Measurements from ENCODE around the gene SH3RF1.
"Not testable (repeated sequence)": the region's sequence is repeated elsewhere in the genome, so short reads cannot be mapped to it uniquely, and the experiment has no call there.

SH3RF1 gene

DNA sequence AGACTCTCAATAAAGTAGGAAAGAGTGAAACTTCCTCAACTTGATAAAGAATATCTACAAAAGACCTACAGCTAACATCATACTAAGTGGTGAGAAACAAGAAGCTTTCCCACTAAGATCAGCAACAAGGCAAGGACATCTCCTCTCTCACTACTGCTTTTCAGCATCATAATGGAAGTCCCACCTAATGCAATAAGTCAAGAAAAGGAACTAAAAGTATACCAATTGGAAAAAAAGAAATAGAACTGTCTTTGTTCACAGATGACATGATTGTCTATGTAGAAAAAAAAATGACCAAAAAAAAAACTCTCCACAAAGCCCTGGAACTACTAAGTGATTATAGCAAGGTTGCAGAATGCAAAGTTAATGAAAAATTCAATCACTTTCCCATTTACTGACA is 25.1 kb upstream of the SH3RF1 start:
- no peaks in the 10 kb centered on the region for H3K36me3 ChIP-seq (ENCODE audit: control insufficient read depth, insufficient read depth, low read length)
- H3K27me3 ChIP-seq (replicated peaks; ENCODE audit: control insufficient read depth, insufficient read depth, low read length), result no peaks in the 10 kb centered on the region
- no peak for DNase-seq (ENCODE audit: extremely low read depth, insufficient read length)
- no peak for TF ChIP-seq CTCF (IDR thresholded peaks at IDR 0.05; ENCODE audit: insufficient read depth, low read length, poor library complexity, severe bottlenecking)
- H3K4me3 ChIP-seq (replicated peaks; ENCODE audit: low read depth, low read length), result no peak overlapping the region

GRCh38 chr4:169293343-169294176 is 22.8 kb upstream of the SH3RF1 start:
- DNase-seq (ENCODE audit: extremely low read depth, insufficient read length), result peak; percentile 44
- H3K36me3 ChIP-seq (ENCODE audit: control insufficient read depth, insufficient read depth, low read length), result no peaks in the 10 kb centered on the region
- TF ChIP-seq CTCF (IDR thresholded peaks at IDR 0.05; ENCODE audit: insufficient read depth, low read length, poor library complexity, severe bottlenecking), result no peak
- H3K4me3 ChIP-seq (replicated peaks; ENCODE audit: low read depth, low read length), result peak overlapping the region; percentile 23; the same call in 1 of the 2 replicates
- H3K27me3 ChIP-seq (replicated peaks; ENCODE audit: control insufficient read depth, insufficient read depth, low read length), result no peaks in the 10 kb centered on the region

DNA sequence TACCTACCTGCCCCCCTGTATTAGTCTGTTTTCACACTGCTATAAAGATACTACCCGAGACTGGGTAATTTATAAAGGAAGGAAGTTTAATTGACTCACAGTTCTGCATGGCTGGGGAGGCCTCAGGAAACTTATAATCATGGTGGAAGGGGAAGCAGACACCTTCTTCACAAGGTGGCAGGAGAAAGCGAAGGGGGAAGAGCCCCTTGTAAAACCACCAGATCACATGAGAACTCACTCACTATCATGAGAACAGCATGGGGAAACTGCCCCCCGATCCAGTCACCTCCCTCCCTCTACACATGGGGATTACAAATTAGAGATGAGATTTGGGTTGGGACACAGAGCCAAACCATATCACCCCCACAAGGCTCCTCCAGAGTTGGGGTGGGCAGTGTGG is 17.2 kb upstream of the SH3RF1 start:
- not testable (repeated sequence) for DNase-seq (ENCODE audit: extremely low read depth, insufficient read length); H3K36me3 ChIP-seq (ENCODE audit: control insufficient read depth, insufficient read depth, low read length); H3K27me3 ChIP-seq (replicated peaks; ENCODE audit: control insufficient read depth, insufficient read depth, low read length); H3K4me3 ChIP-seq (replicated peaks; ENCODE audit: low read depth, low read length)

- Histone ChIP-seq H3K4me3 (replicated peaks; ENCODE audit: low read depth, low read length) (no peak overlapping the region), H3K36me3 (ENCODE audit: control insufficient read depth, insufficient read depth, low read length) (no peaks in the 10 kb centered on the region), H3K27me3 (replicated peaks; ENCODE audit: control insufficient read depth, insufficient read depth, low read length) (no peaks in the 10 kb centered on the region)
- TF ChIP-seq CTCF (IDR thresholded peaks at IDR 0.05; ENCODE audit: insufficient read depth, low read length, poor library complexity, severe bottlenecking), result peak; percentile 22
- DNase-seq (ENCODE audit: extremely low read depth, insufficient read length), result no peak
These were observed 16.0 kb upstream of the SH3RF1 start for GRCh38 chr4:169286562-169287301.

DNA sequence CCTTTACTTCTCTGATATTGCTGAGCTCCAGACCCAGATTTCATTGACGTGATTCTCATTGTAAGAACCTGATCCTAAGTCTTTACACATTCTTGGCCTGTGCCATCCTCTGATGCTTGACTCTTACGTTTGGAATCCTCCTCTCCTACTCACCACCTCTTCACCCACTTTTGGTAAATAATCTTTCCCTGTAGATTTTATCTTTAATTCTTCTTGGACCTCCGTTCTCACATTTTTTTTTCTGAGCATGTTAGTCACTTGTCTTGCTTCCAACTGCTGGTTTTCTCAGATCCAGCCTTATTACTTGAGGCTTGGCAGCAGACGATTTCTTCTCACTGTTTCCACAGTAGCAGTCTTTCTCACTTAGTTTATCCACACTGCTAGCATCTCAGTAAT is 12.4 kb upstream of the SH3RF1 start:
- Histone ChIP-seq H3K4me3 (replicated peaks; ENCODE audit: low read depth, low read length) (no peak overlapping the region), H3K36me3 (ENCODE audit: control insufficient read depth, insufficient read depth, low read length) (no peaks in the 10 kb centered on the region), H3K27me3 (replicated peaks; ENCODE audit: control insufficient read depth, insufficient read depth, low read length) (no peaks in the 10 kb centered on the region)
- no peak for TF ChIP-seq CTCF (IDR thresholded peaks at IDR 0.05; ENCODE audit: insufficient read depth, low read length, poor library complexity, severe bottlenecking)
- DNase-seq (ENCODE audit: extremely low read depth, insufficient read length), result no peak

DNA sequence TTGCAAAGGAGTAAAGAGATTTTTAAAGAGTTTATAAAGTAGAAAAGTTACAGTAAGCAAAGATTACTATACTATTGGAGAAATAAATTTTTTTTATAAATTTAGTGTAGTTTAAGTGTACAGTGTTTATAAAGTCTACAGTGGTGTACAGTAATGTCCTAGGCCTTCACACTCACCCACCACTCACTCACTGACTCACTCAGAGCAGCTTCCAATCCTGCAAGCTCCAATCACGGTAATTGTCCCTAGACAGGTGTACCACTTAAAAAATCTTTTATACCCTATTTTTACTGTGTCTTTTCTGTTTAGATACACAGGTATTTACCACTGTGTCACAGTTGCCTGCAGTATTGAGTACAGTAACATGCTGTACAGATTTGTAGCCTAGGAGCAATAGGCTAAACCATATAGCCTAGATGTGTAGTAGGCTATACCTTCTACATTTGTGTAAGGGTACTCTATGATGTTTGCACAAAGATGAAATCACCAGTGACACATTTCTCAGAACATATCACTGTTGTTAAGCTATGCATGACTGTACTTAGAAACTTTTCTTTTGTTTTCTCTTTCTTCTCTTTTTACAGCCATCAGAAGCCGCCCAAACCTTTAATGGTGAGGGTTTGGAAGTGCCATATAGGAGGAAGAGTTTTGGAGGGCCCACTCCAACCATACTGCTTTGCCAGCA is 11.8 kb upstream of the SH3RF1 start:
- no peak for TF ChIP-seq CTCF (IDR thresholded peaks at IDR 0.05; ENCODE audit: insufficient read depth, low read length, poor library complexity, severe bottlenecking)
- DNase-seq (ENCODE audit: extremely low read depth, insufficient read length), result no peak
- no peaks in the 10 kb centered on the region for H3K36me3 ChIP-seq (ENCODE audit: control insufficient read depth, insufficient read depth, low read length)
- no peaks in the 10 kb centered on the region for H3K27me3 ChIP-seq (replicated peaks; ENCODE audit: control insufficient read depth, insufficient read depth, low read length)
- no peak overlapping the region for H3K4me3 ChIP-seq (replicated peaks; ENCODE audit: low read depth, low read length)
